A549 (cell line): ENCODE data around the gene PEX3. TPM values are rescaled to one million over a fixed set of nuclear protein-coding genes. Genes with fewer than 3 reads are reported as not detected.

ENCODE experiments used
- ATOH8 ChIP-seq: fragments of 250-450 bp; sonication (Bioruptor Pico); IDR thresholded peaks from 2 replicates; pipeline ENCODE4 v1.5.0; 2020; ENCODE audit warnings: low read depth, mild to moderate bottlenecking, moderate library complexity
- BCL3 ChIP-seq: fragments of >200 bp; sonication (Bioruptor Twin); formaldehyde crosslinking; IDR thresholded peaks from 3 replicates; pipeline ENCODE4 v1.6.1; 2016
- BHLHE40 ChIP-seq: IDR thresholded peaks from 2 replicates; pipeline ENCODE4 v1.6.1; 2012; ENCODE audit warnings: low read depth, low read length, inconsistent platforms
- CBX8 ChIP-seq: fragments of 200-600 bp; sonication (generic); IDR thresholded peaks from 2 replicates; pipeline ENCODE4 v1.6.1; 2016
- CEBPB ChIP-seq, 2 experiments: fragments of >200 bp in 1 of 2; sonication (Bioruptor Twin) in 1 of 2; formaldehyde crosslinking in 1 of 2; IDR thresholded peaks; 2 replicates each; pipeline ENCODE4 v1.6.1; 2012 to 2016
- CTCF ChIP-seq: fragments of >200 bp; sonication (Bioruptor Twin); formaldehyde crosslinking; IDR thresholded peaks from 3 replicates; pipeline ENCODE4 v1.5.1; 2016
- EHF ChIP-seq: fragments of 250-450 bp; sonication (Bioruptor Pico); IDR thresholded peaks from 2 replicates; pipeline ENCODE4 v1.5.0; 2020; ENCODE audit warnings: mild to moderate bottlenecking
- EHMT2 ChIP-seq: fragments of 200-600 bp; sonication (generic); IDR thresholded peaks from 2 replicates; pipeline ENCODE4 v1.6.1; 2016; ENCODE audit warnings: antibody characterized with exemption, low read depth, mild to moderate bottlenecking, moderate library complexity
- EP300 ChIP-seq, 2 experiments: fragments of >200 bp; sonication (Bioruptor Twin); formaldehyde crosslinking; IDR thresholded peaks; 2 replicates in 1 of 2; 3 replicates in 1 of 2; pipeline ENCODE4 v1.6.1; 2016 to 2017
- FOSL2 ChIP-seq, 2 experiments: fragments of 450-650 bp in 1 of 2; fragments of >200 bp in 1 of 2; sonication (Bioruptor Twin) in 1 of 2; formaldehyde crosslinking; IDR thresholded peaks; 2 replicates each; pipeline versions ENCODE4 v1.5.0 to v1.6.1; 2016 to 2020; ENCODE audit warnings: mild to moderate bottlenecking in 1 of 2, moderate library complexity in 1 of 2
- GATA3 ChIP-seq: IDR thresholded peaks from 2 replicates; pipeline ENCODE4 v1.6.1; 2012; ENCODE audit warnings: borderline replicate concordance
- HDAC2 ChIP-seq: fragments of 200-600 bp; sonication (generic); IDR thresholded peaks from 2 replicates; pipeline ENCODE4 v1.6.1; 2016
- HEYL ChIP-seq: fragments of 250-450 bp; sonication (Bioruptor Pico); IDR thresholded peaks from 2 replicates; pipeline ENCODE4 v1.8.0; 2021; ENCODE audit warnings: mild to moderate bottlenecking, moderate library complexity
- HOXA7 ChIP-seq: fragments of 250-450 bp; sonication (Bioruptor Pico); IDR thresholded peaks from 2 replicates; pipeline ENCODE4 v1.5.0; 2020; ENCODE audit warnings: mild to moderate bottlenecking, moderate library complexity
- HOXB13 ChIP-seq: fragments of 250-450 bp; sonication (Bioruptor Pico); IDR thresholded peaks from 2 replicates; pipeline ENCODE4 v1.5.0; 2020; ENCODE audit warnings: low read depth, mild to moderate bottlenecking, moderate library complexity
- JUNB ChIP-seq: fragments of >200 bp; sonication (Bioruptor Twin); formaldehyde crosslinking; IDR thresholded peaks from 2 replicates; pipeline ENCODE4 v1.6.1; 2016
- KDM1A ChIP-seq: fragments of 200-600 bp; sonication (generic); IDR thresholded peaks from 2 replicates; pipeline ENCODE4 v1.6.1; 2016; ENCODE audit warnings: low read depth, mild to moderate bottlenecking
- KDM5A ChIP-seq: fragments of 200-600 bp; sonication (generic); IDR thresholded peaks from 2 replicates; pipeline ENCODE4 v1.6.1; 2016; ENCODE audit warnings: antibody characterized with exemption, mild to moderate bottlenecking
- MAFK ChIP-seq: fragments of 450-650 bp; IDR thresholded peaks from 2 replicates; pipeline ENCODE4 v1.6.1; 2014; ENCODE audit not compliant: partially characterized antibody
- MAX ChIP-seq: IDR thresholded peaks from 2 replicates; pipeline ENCODE4 v1.6.1; 2012
- MAZ ChIP-seq: fragments of 150-350 bp; IDR thresholded peaks from 2 replicates; pipeline ENCODE4 v1.6.1; 2014; ENCODE audit warnings: antibody characterized with exemption, low read depth, low read length, borderline replicate concordance
- MYC ChIP-seq: IDR thresholded peaks from 2 replicates; pipeline ENCODE4 v1.6.1; 2012; ENCODE audit warnings: mild to moderate bottlenecking, inconsistent platforms, low read length, improper control_type of control experiment, borderline replicate concordance
- NFE2L2 ChIP-seq: fragments of 150-350 bp; conservative IDR thresholded peaks from 2 replicates; pipeline ENCODE4 v1.6.1; 2014; ENCODE audit warnings: low read length
- NR3C1 ChIP-seq: fragments of >200 bp; sonication (Bioruptor Twin); formaldehyde crosslinking; IDR thresholded peaks from 3 replicates; pipeline ENCODE4 v1.6.1; 2017
- PHF8 ChIP-seq: fragments of 200-600 bp; sonication (generic); IDR thresholded peaks from 2 replicates; pipeline ENCODE4 v1.6.1; 2016; ENCODE audit warnings: low read depth, mild to moderate bottlenecking, antibody characterized with exemption, moderate library complexity, borderline replicate concordance
- POLR2A ChIP-seq: IDR thresholded peaks from 2 replicates; pipeline ENCODE4 v1.6.1; 2012; ENCODE audit warnings: mild to moderate bottlenecking, low read length
- RAD21 ChIP-seq, 2 experiments: fragments of >200 bp in 1 of 2; sonication (Bioruptor Twin) in 1 of 2; formaldehyde crosslinking in 1 of 2; IDR thresholded peaks in 1 of 2; conservative IDR thresholded peaks in 1 of 2; 2 replicates in 1 of 2; 3 replicates in 1 of 2; pipeline ENCODE4 v1.6.1; 2012 to 2018; ENCODE audit warnings: inconsistent platforms in 1 of 2
- RFX5 ChIP-seq: fragments of 450-650 bp; IDR thresholded peaks from 2 replicates; pipeline ENCODE4 v1.7.1; 2014; ENCODE audit warnings: antibody characterized with exemption, mild to moderate bottlenecking, moderate library complexity
- ZNF302 ChIP-seq: fragments of 250-450 bp; sonication (Bioruptor Pico); IDR thresholded peaks from 2 replicates; pipeline ENCODE4 v1.9.0; 2021; ENCODE audit warnings: inconsistent platforms, mild to moderate bottlenecking, moderate library complexity
- polyA plus RNA-seq, 4 experiments: library from polyadenylated mRNA; depleted of rRNA in 3 of 4; stranded (reverse); fragments of >200 nt; fragmentation: RNase III in 1 of 4; extraction: RNeasy Plus Mini Kit Qiagen cat#74134 plus additional on column Dnase treatment in 1 of 4; gene quantifications; 2 replicates in 3 of 4; 3 replicates in 1 of 4; pipeline ENCODE4 v1.2.3, GENCODE V29; 2011 to 2017

The PEX3 gene
- polyA plus RNA-seq, 2 of the 4 experiments (the other 2 are of a cell fraction), result 15.1 to 25.9 TPM

GRCh38 chr6:143450453-143451371 is at the start of gene PEX3, which contains the start of gene ADAT2 (continued):
- TF ChIP-seq BCL3, result peak; percentile 62; the same call in 1 of the 3 replicates
- TF ChIP-seq EP300 (IDR thresholded peaks at IDR 0.05), result no peak
- TF ChIP-seq KDM1A, result no peak
- no peak for TF ChIP-seq GATA3
- peak; percentile 78 for TF ChIP-seq MYC
- peak; percentile 48 for TF ChIP-seq POLR2A
- TF ChIP-seq HDAC2, result no peak
- TF ChIP-seq CEBPB (IDR thresholded peaks at IDR 0.05), result no peak
- no peak for TF ChIP-seq NFE2L2
- TF ChIP-seq HOXB13 (CRISPR knock-in tag), result no peak
- TF ChIP-seq RAD21 (conservative IDR thresholded peaks at IDR 0.05 in 1 of 2, IDR thresholded peaks at IDR 0.05 in 1 of 2), result no peak
- no peak for TF ChIP-seq MAFK
- TF ChIP-seq JUNB, result no peak
- peak; percentile 26; the same call in 1 of the 2 replicates for TF ChIP-seq PHF8
- no peak for TF ChIP-seq HEYL
- 0 out of 2 replicates have a peak, but pooled peaks have one; percentile 39 for TF ChIP-seq BHLHE40
- TF ChIP-seq EHMT2, result no peak
- TF ChIP-seq MAZ, result peak; percentile 38; the same call in 1 of the 2 replicates
- no peak for TF ChIP-seq NR3C1
- no peak for TF ChIP-seq CTCF
- TF ChIP-seq FOSL2 (IDR thresholded peaks at IDR 0.05), result no peak
- TF ChIP-seq FOSL2 (CRISPR knock-in tag; IDR thresholded peaks at IDR 0.05), result peak; percentile 46
- TF ChIP-seq ATOH8 (CRISPR knock-in tag), result no peak
- no peak for TF ChIP-seq ZNF302 (CRISPR knock-in tag)
- 0 out of 2 replicates have a peak, but pooled peaks have one; percentile 45 for TF ChIP-seq RFX5
- no peak for TF ChIP-seq EHF (CRISPR knock-in tag)
- TF ChIP-seq MAX, result peak; percentile 72
- no peak for TF ChIP-seq CBX8
- peak; percentile 88 for TF ChIP-seq KDM5A
- no peak for TF ChIP-seq HOXA7 (CRISPR knock-in tag)
